Epithelial cell of proximal tubule (primary cell): ENCODE data around the gene RHCG. TPM values are rescaled to one million over a fixed set of nuclear protein-coding genes. Genes with fewer than 3 reads are reported as not detected.
"Not testable (repeated sequence)": the region's sequence is repeated elsewhere in the genome, so short reads cannot be mapped to it uniquely, and the experiment has no call there.

ENCODE experiments used
- DNase-seq: peaks from one replicate; pipeline ENCODE4 v3.0.0-alpha.2; 2011; ENCODE audit warnings: low read depth
- H3K4me3 ChIP-seq: 2 replicates; pipeline ENCODE4 v1.5.1; 2011; ENCODE audit warnings: low read depth, mild to moderate bottlenecking, low read length
- CTCF ChIP-seq: conservative IDR thresholded peaks from 2 replicates; pipeline ENCODE4 v1.5.1; 2012; ENCODE audit warnings: low read depth, mild to moderate bottlenecking, low read length
- total RNA-seq: library from RNA; depleted of rRNA; stranded (reverse); fragments of >200 nt; gene quantifications from 2 replicates; pipeline ENCODE4 v1.2.3, GENCODE V29; 2015

The RHCG gene
- total RNA-seq, 1 donor from 2014 or later: not detected

- no peak for DNase-seq
- no peak overlapping the region for H3K4me3 ChIP-seq
- no peak for TF ChIP-seq CTCF
Observed at GRCh38 chr15:89480505-89480904, 15.9 kb downstream of the RHCG start.

GRCh38 chr15:89479173-89479572, 17.2 kb downstream of the RHCG start:
- no peak for TF ChIP-seq CTCF
- DNase-seq: no peak
- H3K4me3 ChIP-seq: no peak overlapping the region

- no peak for DNase-seq
- H3K4me3 ChIP-seq: no peak overlapping the region
- no peak for TF ChIP-seq CTCF
Observed at GRCh38 chr15:89477411-89478242, 18.8 kb downstream of the RHCG start.

GRCh38 chr15:89475661-89476060, 20.7 kb downstream of the RHCG start:
- DNase-seq: no peak
- TF ChIP-seq CTCF: no peak
- H3K4me3 ChIP-seq: no peak overlapping the region

- peak; percentile 84 for TF ChIP-seq CTCF
- no peak overlapping the region for H3K4me3 ChIP-seq
- no peak for DNase-seq
Observed at GRCh38 chr15:89472785-89473256, 23.6 kb downstream of the RHCG start.

GRCh38 chr15:89469426-89470096, 26.8 kb downstream of the RHCG start:
- TF ChIP-seq CTCF: no peak
- no peak overlapping the region for H3K4me3 ChIP-seq
- no peak for DNase-seq

- not testable (repeated sequence) for H3K4me3 ChIP-seq, DNase-seq
Observed at GRCh38 chr15:89468813-89469212, 27.6 kb downstream of the RHCG start.
